ENCODE measurements around the gene DNM3.

DNM3 gene

GRCh38 chr1:172394811-172395210 is 553.5 kb downstream of the DNM3 start:
- H3K4me1 Mint-ChIP-seq (ENCODE audit: low read depth), result peaks cover 87% of the 10 kb centered on the region
- no peaks in the 10 kb centered on the region for H3K27me3 Mint-ChIP-seq
- H3K4me3 Mint-ChIP-seq, result peak overlapping the region; percentile 69
- H3K9me3 Mint-ChIP-seq, result no peaks in the 10 kb centered on the region
- peak overlapping the region; percentile 70 for H3K27ac Mint-ChIP-seq
- H3K36me3 Mint-ChIP-seq (ENCODE audit: low read depth), result no peaks in the 10 kb centered on the region

GRCh38 chr1:172395576-172395975 is 554.3 kb downstream of the DNM3 start:
- Mint-ChIP-seq H3K4me3 (no peak overlapping the region), H3K36me3 (ENCODE audit: low read depth) (no peaks in the 10 kb centered on the region), H3K9me3 (no peaks in the 10 kb centered on the region), H3K27me3 (no peaks in the 10 kb centered on the region), H3K27ac (no peak overlapping the region), H3K4me1 (ENCODE audit: low read depth) (peaks cover 92% of the 10 kb centered on the region)

- H3K4me1 Mint-ChIP-seq (ENCODE audit: low read depth), result peaks cover 84% of the 10 kb centered on the region
- H3K4me3 Mint-ChIP-seq, result no peak overlapping the region
- H3K9me3 Mint-ChIP-seq, result no peaks in the 10 kb centered on the region
- no peaks in the 10 kb centered on the region for H3K36me3 Mint-ChIP-seq (ENCODE audit: low read depth)
- H3K27me3 Mint-ChIP-seq, result no peaks in the 10 kb centered on the region
- H3K27ac Mint-ChIP-seq, result no peak overlapping the region
These were observed 555.9 kb downstream of the DNM3 start for GRCh38 chr1:172397221-172397620.

GRCh38 chr1:172397633-172398032 is 556.3 kb downstream of the DNM3 start:
- Mint-ChIP-seq H3K36me3 (ENCODE audit: low read depth) (no peaks in the 10 kb centered on the region), H3K4me3 (no peak overlapping the region), H3K4me1 (ENCODE audit: low read depth) (peaks cover 80% of the 10 kb centered on the region), H3K27ac (no peak overlapping the region), H3K27me3 (no peaks in the 10 kb centered on the region), H3K9me3 (no peaks in the 10 kb centered on the region)

GRCh38 chr1:172398193-172398592 is 556.9 kb downstream of the DNM3 start:
- no peaks in the 10 kb centered on the region for H3K36me3 Mint-ChIP-seq (ENCODE audit: low read depth)
- H3K27ac Mint-ChIP-seq, result no peak overlapping the region
- H3K27me3 Mint-ChIP-seq, result no peaks in the 10 kb centered on the region
- H3K4me3 Mint-ChIP-seq, result no peak overlapping the region
- peaks cover 76% of the 10 kb centered on the region for H3K4me1 Mint-ChIP-seq (ENCODE audit: low read depth)
- H3K9me3 Mint-ChIP-seq, result no peaks in the 10 kb centered on the region

- Mint-ChIP-seq H3K4me3 (peak overlapping the region; percentile 44), H3K9me3 (no peaks in the 10 kb centered on the region), H3K36me3 (ENCODE audit: low read depth) (no peaks in the 10 kb centered on the region), H3K4me1 (ENCODE audit: low read depth) (peaks cover 71% of the 10 kb centered on the region), H3K27ac (peak overlapping the region; percentile 78), H3K27me3 (no peaks in the 10 kb centered on the region)
These were observed 557.9 kb downstream of the DNM3 start for GRCh38 chr1:172398970-172399755.

- Mint-ChIP-seq H3K36me3 (ENCODE audit: low read depth) (no peaks in the 10 kb centered on the region), H3K4me1 (ENCODE audit: low read depth) (peaks cover 62% of the 10 kb centered on the region), H3K27me3 (no peaks in the 10 kb centered on the region), H3K4me3 (no peak overlapping the region), H3K9me3 (no peaks in the 10 kb centered on the region), H3K27ac (peak overlapping the region; percentile 66)
These were observed 558.7 kb downstream of the DNM3 start for GRCh38 chr1:172399756-172400721.

- Mint-ChIP-seq H3K27ac (no peak overlapping the region), H3K9me3 (no peaks in the 10 kb centered on the region), H3K4me3 (no peak overlapping the region), H3K4me1 (ENCODE audit: low read depth) (peaks cover 56% of the 10 kb centered on the region), H3K36me3 (ENCODE audit: low read depth) (no peaks in the 10 kb centered on the region), H3K27me3 (no peaks in the 10 kb centered on the region)
These were observed 559.4 kb downstream of the DNM3 start for GRCh38 chr1:172400722-172401105.

- H3K4me3 Mint-ChIP-seq, result no peak overlapping the region
- H3K9me3 Mint-ChIP-seq, result no peaks in the 10 kb centered on the region
- H3K36me3 Mint-ChIP-seq (ENCODE audit: low read depth), result no peaks in the 10 kb centered on the region
- H3K27ac Mint-ChIP-seq, result no peak overlapping the region
- H3K27me3 Mint-ChIP-seq, result no peaks in the 10 kb centered on the region
- peaks cover 51% of the 10 kb centered on the region for H3K4me1 Mint-ChIP-seq (ENCODE audit: low read depth)
These were observed 560.2 kb downstream of the DNM3 start for GRCh38 chr1:172401477-172401876.

- H3K9me3 Mint-ChIP-seq, result no peaks in the 10 kb centered on the region
- H3K36me3 Mint-ChIP-seq (ENCODE audit: low read depth), result no peaks in the 10 kb centered on the region
- no peak overlapping the region for H3K4me3 Mint-ChIP-seq
- H3K4me1 Mint-ChIP-seq (ENCODE audit: low read depth), result peaks cover 48% of the 10 kb centered on the region
- H3K27ac Mint-ChIP-seq, result no peak overlapping the region
- H3K27me3 Mint-ChIP-seq, result no peaks in the 10 kb centered on the region
These were observed 560.6 kb downstream of the DNM3 start for GRCh38 chr1:172401892-172402291.

GRCh38 chr1:172402878-172403569 is 561.7 kb downstream of the DNM3 start:
- no peak overlapping the region for H3K27ac Mint-ChIP-seq
- no peaks in the 10 kb centered on the region for H3K9me3 Mint-ChIP-seq
- H3K4me1 Mint-ChIP-seq (ENCODE audit: low read depth), result peaks cover 37% of the 10 kb centered on the region
- H3K4me3 Mint-ChIP-seq, result no peak overlapping the region
- no peaks in the 10 kb centered on the region for H3K36me3 Mint-ChIP-seq (ENCODE audit: low read depth)
- no peaks in the 10 kb centered on the region for H3K27me3 Mint-ChIP-seq

- H3K36me3 Mint-ChIP-seq (ENCODE audit: low read depth), result no peaks in the 10 kb centered on the region
- no peak overlapping the region for H3K4me3 Mint-ChIP-seq
- H3K9me3 Mint-ChIP-seq, result no peaks in the 10 kb centered on the region
- peaks cover 26% of the 10 kb centered on the region for H3K4me1 Mint-ChIP-seq (ENCODE audit: low read depth)
- no peak overlapping the region for H3K27ac Mint-ChIP-seq
- no peaks in the 10 kb centered on the region for H3K27me3 Mint-ChIP-seq
These were observed 562.8 kb downstream of the DNM3 start for GRCh38 chr1:172404121-172404520.

- no peaks in the 10 kb centered on the region for H3K9me3 Mint-ChIP-seq
- no peak overlapping the region for H3K27ac Mint-ChIP-seq
- no peaks in the 10 kb centered on the region for H3K27me3 Mint-ChIP-seq
- peaks cover 8% of the 10 kb centered on the region for H3K4me1 Mint-ChIP-seq (ENCODE audit: low read depth)
- H3K36me3 Mint-ChIP-seq (ENCODE audit: low read depth), result no peaks in the 10 kb centered on the region
- no peak overlapping the region for H3K4me3 Mint-ChIP-seq
These were observed 564.6 kb downstream of the DNM3 start for GRCh38 chr1:172405912-172406311.

GRCh38 chr1:172406968-172407367 is 565.7 kb downstream of the DNM3 start:
- Mint-ChIP-seq H3K4me3 (no peak overlapping the region), H3K27ac (no peak overlapping the region), H3K36me3 (ENCODE audit: low read depth) (no peaks in the 10 kb centered on the region), H3K9me3 (no peaks in the 10 kb centered on the region), H3K27me3 (no peaks in the 10 kb centered on the region), H3K4me1 (ENCODE audit: low read depth) (peaks cover 9% of the 10 kb centered on the region)

- H3K27ac Mint-ChIP-seq, result no peak overlapping the region
These were observed 567.7 kb downstream of the DNM3 start for GRCh38 chr1:172408958-172409357.

More at GRCh38 chr1:172408958-172409357, 567.7 kb downstream of the DNM3 start:
- no peak overlapping the region for H3K4me3 Mint-ChIP-seq
- no peaks in the 10 kb centered on the region for H3K36me3 Mint-ChIP-seq (ENCODE audit: low read depth)
- H3K27me3 Mint-ChIP-seq, result no peaks in the 10 kb centered on the region
- peaks cover 3% of the 10 kb centered on the region for H3K4me1 Mint-ChIP-seq (ENCODE audit: low read depth)
- H3K9me3 Mint-ChIP-seq, result no peaks in the 10 kb centered on the region
